ENCODE measurements around the gene GABBR2. TPM values are rescaled to one million over a fixed set of nuclear protein-coding genes. Genes with fewer than 3 reads are reported as not detected.

GABBR2 gene
- polyA plus RNA-seq, 1 of the 3 experiments (the other 2 are of a cell fraction) = not detected

DNA sequence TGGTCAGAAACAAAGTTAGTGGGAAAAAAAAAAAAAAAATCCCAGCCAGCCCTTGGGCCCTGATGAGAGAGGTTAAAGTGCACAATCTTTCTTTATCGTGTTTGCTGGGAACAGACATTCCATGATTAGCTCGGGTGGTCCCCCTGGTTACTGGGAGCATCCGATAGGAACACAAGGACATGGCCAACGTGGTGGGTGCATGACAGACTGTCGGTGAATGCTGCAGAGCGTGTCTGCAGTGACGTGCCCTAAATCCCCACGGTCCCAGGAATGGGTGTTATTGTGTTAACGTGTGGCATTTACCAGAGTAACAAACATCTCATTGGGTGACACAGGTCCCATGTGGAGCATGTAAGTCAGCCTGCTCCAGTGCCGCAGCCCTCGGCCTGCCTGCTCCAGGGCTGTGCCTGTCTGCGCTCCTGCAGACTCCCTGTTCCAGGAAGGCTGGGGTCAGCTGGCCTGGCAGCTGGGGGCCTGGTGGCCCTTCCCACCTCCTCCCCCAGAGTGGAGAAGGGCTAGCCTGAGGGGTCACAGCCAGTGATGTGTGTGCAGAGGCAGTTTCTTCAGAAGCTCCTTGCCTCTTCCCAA is 419.0 kb downstream of the GABBR2 start:
- Histone ChIP-seq H3K9me2 (no peaks in the 10 kb centered on the region), H3F3A (replicated peaks; ENCODE audit: insufficient read depth) (no peaks in the 10 kb centered on the region), H3K4me3 (ENCODE audit: low read depth in 2 of 2, low read length in 1 of 2) (no peak overlapping the region), H3K4me1 (ENCODE audit: control insufficient read depth in 1 of 2, insufficient read depth in 2 of 2, low read depth in 1 of 2, low read length in 1 of 2) (peaks cover 0 to 5% of the 10 kb centered on the region in 2 experiments; a peak in 1 of 4 replicates), H2AFZ (ENCODE audit: low read depth) (no peak overlapping the region), H4K20me1 (ENCODE audit: insufficient read depth) (no peaks in the 10 kb centered on the region), H3K27me3 (ENCODE audit: insufficient read depth) (peaks cover 16% of the 10 kb centered on the region; the same call in 1 of the 2 replicates), H3K9ac (no peak overlapping the region), H3K79me2 (ENCODE audit: insufficient read depth) (no peaks in the 10 kb centered on the region), H3K36me3 (replicated peaks in 1 of 2; ENCODE audit: control insufficient read depth in 1 of 2, insufficient read depth in 2 of 2, low read length in 1 of 2) (no peaks in the 10 kb centered on the region), H3K4me2 (no peak overlapping the region), H3K27ac (ENCODE audit: low read depth in 2 of 2, low read length in 1 of 2) (no peak overlapping the region), H3K9me3 (no peaks in the 10 kb centered on the region)
- ChIA-PET CTCF (interaction anchor here (1.0 to 1.5 kb wide), 3 partner anchors 26 to 486 kb away, joined by 3 to 7 read pairs (median 5); no protein-coding TSS in a partner anchor), POLR2A (no interaction called here)
- peak; percentile 40 for DNase-seq
- WGBS (ENCODE audit: low lambda C conversion rate) = 60% methylated on average over 4 of the region's 12 CpGs
- TF ChIP-seq GABPA (IDR thresholded peaks at IDR 0.05; ENCODE audit: low read depth) = no peak
- TF ChIP-seq RAD21 (IDR thresholded peaks at IDR 0.05; ENCODE audit: low read length) = no peak
- no peak for TF ChIP-seq ELF1 (IDR thresholded peaks at IDR 0.05)
- TF ChIP-seq SMC3 (IDR thresholded peaks at IDR 0.05; ENCODE audit: low read depth, low read length) = no peak
- TF ChIP-seq EP300 (IDR thresholded peaks at IDR 0.05; ENCODE audit: borderline replicate concordance in 1 of 2, low read depth in 1 of 2, low read length in 1 of 2) = no peak
- TF ChIP-seq, protein P1, sequence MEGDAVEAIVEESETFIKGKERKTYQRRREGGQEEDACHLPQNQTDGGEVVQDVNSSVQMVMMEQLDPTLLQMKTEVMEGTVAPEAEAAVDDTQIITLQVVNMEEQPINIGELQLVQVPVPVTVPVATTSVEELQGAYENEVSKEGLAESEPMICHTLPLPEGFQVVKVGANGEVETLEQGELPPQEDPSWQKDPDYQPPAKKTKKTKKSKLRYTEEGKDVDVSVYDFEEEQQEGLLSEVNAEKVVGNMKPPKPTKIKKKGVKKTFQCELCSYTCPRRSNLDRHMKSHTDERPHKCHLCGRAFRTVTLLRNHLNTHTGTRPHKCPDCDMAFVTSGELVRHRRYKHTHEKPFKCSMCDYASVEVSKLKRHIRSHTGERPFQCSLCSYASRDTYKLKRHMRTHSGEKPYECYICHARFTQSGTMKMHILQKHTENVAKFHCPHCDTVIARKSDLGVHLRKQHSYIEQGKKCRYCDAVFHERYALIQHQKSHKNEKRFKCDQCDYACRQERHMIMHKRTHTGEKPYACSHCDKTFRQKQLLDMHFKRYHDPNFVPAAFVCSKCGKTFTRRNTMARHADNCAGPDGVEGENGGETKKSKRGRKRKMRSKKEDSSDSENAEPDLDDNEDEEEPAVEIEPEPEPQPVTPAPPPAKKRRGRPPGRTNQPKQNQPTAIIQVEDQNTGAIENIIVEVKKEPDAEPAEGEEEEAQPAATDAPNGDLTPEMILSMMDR (IDR thresholded peaks at IDR 0.05) = no peak
- no peak for TF ChIP-seq CHD2 (IDR thresholded peaks at IDR 0.05; ENCODE audit: low read length, partially characterized antibody)
- TF ChIP-seq RFX5 (IDR thresholded peaks at IDR 0.05; ENCODE audit: low read length) = no peak
- no peak for TF ChIP-seq SIN3A (IDR thresholded peaks at IDR 0.05; ENCODE audit: borderline replicate concordance, low read depth, low read length)
- TF ChIP-seq YY1 (IDR thresholded peaks at IDR 0.05; ENCODE audit: low read depth) = no peak
- TF ChIP-seq, protein P2, sequence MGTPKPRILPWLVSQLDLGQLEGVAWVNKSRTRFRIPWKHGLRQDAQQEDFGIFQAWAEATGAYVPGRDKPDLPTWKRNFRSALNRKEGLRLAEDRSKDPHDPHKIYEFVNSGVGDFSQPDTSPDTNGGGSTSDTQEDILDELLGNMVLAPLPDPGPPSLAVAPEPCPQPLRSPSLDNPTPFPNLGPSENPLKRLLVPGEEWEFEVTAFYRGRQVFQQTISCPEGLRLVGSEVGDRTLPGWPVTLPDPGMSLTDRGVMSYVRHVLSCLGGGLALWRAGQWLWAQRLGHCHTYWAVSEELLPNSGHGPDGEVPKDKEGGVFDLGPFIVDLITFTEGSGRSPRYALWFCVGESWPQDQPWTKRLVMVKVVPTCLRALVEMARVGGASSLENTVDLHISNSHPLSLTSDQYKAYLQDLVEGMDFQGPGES (IDR thresholded peaks at IDR 0.05; ENCODE audit: low read depth, low read length) = no peak
- TF ChIP-seq GATA2 (CRISPR knock-in tag; IDR thresholded peaks at IDR 0.05) = no peak
- no peak for TF ChIP-seq RXRA (IDR thresholded peaks at IDR 0.05; ENCODE audit: borderline replicate concordance, low read depth)
- TF ChIP-seq, protein P3, sequence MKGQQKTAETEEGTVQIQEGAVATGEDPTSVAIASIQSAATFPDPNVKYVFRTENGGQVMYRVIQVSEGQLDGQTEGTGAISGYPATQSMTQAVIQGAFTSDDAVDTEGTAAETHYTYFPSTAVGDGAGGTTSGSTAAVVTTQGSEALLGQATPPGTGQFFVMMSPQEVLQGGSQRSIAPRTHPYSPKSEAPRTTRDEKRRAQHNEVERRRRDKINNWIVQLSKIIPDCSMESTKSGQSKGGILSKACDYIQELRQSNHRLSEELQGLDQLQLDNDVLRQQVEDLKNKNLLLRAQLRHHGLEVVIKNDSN (IDR thresholded peaks at IDR 0.05; ENCODE audit: borderline replicate concordance, low read depth) = no peak
- TF ChIP-seq, protein P4, sequence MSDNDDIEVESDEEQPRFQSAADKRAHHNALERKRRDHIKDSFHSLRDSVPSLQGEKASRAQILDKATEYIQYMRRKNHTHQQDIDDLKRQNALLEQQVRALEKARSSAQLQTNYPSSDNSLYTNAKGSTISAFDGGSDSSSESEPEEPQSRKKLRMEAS (IDR thresholded peaks at IDR 0.05; ENCODE audit: low read depth) = no peak
- no peak for TF ChIP-seq FOXJ3 (CRISPR knock-in tag; IDR thresholded peaks at IDR 0.05)
- TF ChIP-seq NRF1 (IDR thresholded peaks at IDR 0.05; ENCODE audit: low read depth, low read length) = no peak
- no peak for TF ChIP-seq MEF2A (IDR thresholded peaks at IDR 0.05; ENCODE audit: borderline replicate concordance, low read depth)
- TF ChIP-seq, protein P5, sequence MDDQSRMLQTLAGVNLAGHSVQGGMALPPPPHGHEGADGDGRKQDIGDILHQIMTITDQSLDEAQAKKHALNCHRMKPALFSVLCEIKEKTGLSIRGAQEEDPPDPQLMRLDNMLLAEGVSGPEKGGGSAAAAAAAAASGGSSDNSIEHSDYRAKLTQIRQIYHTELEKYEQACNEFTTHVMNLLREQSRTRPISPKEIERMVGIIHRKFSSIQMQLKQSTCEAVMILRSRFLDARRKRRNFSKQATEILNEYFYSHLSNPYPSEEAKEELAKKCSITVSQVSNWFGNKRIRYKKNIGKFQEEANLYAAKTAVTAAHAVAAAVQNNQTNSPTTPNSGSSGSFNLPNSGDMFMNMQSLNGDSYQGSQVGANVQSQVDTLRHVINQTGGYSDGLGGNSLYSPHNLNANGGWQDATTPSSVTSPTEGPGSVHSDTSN (IDR thresholded peaks at IDR 0.05) = no peak
- TF ChIP-seq, protein P6, sequence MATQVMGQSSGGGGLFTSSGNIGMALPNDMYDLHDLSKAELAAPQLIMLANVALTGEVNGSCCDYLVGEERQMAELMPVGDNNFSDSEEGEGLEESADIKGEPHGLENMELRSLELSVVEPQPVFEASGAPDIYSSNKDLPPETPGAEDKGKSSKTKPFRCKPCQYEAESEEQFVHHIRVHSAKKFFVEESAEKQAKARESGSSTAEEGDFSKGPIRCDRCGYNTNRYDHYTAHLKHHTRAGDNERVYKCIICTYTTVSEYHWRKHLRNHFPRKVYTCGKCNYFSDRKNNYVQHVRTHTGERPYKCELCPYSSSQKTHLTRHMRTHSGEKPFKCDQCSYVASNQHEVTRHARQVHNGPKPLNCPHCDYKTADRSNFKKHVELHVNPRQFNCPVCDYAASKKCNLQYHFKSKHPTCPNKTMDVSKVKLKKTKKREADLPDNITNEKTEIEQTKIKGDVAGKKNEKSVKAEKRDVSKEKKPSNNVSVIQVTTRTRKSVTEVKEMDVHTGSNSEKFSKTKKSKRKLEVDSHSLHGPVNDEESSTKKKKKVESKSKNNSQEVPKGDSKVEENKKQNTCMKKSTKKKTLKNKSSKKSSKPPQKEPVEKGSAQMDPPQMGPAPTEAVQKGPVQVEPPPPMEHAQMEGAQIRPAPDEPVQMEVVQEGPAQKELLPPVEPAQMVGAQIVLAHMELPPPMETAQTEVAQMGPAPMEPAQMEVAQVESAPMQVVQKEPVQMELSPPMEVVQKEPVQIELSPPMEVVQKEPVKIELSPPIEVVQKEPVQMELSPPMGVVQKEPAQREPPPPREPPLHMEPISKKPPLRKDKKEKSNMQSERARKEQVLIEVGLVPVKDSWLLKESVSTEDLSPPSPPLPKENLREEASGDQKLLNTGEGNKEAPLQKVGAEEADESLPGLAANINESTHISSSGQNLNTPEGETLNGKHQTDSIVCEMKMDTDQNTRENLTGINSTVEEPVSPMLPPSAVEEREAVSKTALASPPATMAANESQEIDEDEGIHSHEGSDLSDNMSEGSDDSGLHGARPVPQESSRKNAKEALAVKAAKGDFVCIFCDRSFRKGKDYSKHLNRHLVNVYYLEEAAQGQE (IDR thresholded peaks at IDR 0.05; ENCODE audit: low read depth, low read length) = no peak
